Parathyroid adenoma (tissue), 2 donors: ENCODE results near the gene CDC7.

Experiments
- H2AFZ ChIP-seq: fragments of 300-600 bp; sonication (generic); one replicate; pipeline ENCODE4 v1.7.0; 2017; ENCODE audit warnings: antibody characterized with exemption, mild to moderate bottlenecking
- H3K27ac ChIP-seq: fragments of 300-600 bp; sonication (generic); one replicate; pipeline ENCODE4 v1.7.0; 2017
- H3K27me3 ChIP-seq: fragments of 300-600 bp; sonication (generic); one replicate; pipeline ENCODE4 v1.7.0; 2017; ENCODE audit warnings: low read length; ENCODE audit not compliant: control insufficient read depth, insufficient read depth
- H3K36me3 ChIP-seq: fragments of 300-600 bp; sonication (generic); one replicate; pipeline ENCODE4 v1.7.0; 2017; ENCODE audit warnings: low read length; ENCODE audit not compliant: control insufficient read depth, insufficient read depth
- H3K4me1 ChIP-seq: fragments of 300-600 bp; sonication (generic); one replicate; pipeline ENCODE4 v1.7.0; 2017; ENCODE audit warnings: control low read depth
- H3K4me2 ChIP-seq: fragments of 300-600 bp; sonication (generic); one replicate; pipeline ENCODE4 v1.7.0; 2017; ENCODE audit warnings: low read length
- H3K4me3 ChIP-seq: fragments of 300-600 bp; sonication (generic); one replicate; pipeline ENCODE4 v1.7.0; 2017; ENCODE audit warnings: low read depth, low read length
- H3K79me2 ChIP-seq: fragments of 300-600 bp; sonication (generic); one replicate; pipeline ENCODE4 v1.7.0; 2017; ENCODE audit warnings: control low read depth
- H3K9ac ChIP-seq: fragments of 300-600 bp; sonication (generic); one replicate; pipeline ENCODE4 v1.7.0; 2017; ENCODE audit warnings: mild to moderate bottlenecking
- H3K9me3 ChIP-seq: fragments of 300-600 bp; sonication (generic); one replicate; pipeline ENCODE4 v1.7.0; 2017; ENCODE audit warnings: low read length; ENCODE audit not compliant: control insufficient read depth
- TF ChIP-seq, protein P1 (sequence below): fragments of 300-600 bp; sonication (generic); IDR thresholded peaks from one replicate; pipeline ENCODE4 v1.7.0; 2017; ENCODE audit warnings: antibody characterized with exemption, mild to moderate bottlenecking
- donor health status: primary hyperparathyroidism.

The CDC7 gene

DNA sequence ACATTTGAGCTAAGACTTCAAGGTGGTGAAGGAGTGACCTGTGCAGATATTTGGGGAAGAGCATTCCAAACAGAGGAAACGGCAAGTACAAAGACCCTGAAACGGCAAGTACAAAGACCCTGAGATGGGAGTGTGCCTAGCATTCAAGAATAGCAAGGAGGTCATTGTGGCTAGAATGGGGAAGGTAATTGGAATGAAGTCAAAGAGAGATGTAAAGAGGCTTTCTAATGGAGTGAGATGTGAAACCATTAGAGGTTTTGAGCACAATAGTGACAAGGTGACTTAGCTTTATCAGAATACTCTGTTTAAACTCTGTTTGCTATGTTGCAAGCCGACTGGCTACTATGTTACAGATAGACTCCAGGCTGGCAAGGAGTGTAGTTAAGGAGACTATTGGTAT lies 4.4 kb downstream of the CDC7 start:
- TF ChIP-seq, protein P1, sequence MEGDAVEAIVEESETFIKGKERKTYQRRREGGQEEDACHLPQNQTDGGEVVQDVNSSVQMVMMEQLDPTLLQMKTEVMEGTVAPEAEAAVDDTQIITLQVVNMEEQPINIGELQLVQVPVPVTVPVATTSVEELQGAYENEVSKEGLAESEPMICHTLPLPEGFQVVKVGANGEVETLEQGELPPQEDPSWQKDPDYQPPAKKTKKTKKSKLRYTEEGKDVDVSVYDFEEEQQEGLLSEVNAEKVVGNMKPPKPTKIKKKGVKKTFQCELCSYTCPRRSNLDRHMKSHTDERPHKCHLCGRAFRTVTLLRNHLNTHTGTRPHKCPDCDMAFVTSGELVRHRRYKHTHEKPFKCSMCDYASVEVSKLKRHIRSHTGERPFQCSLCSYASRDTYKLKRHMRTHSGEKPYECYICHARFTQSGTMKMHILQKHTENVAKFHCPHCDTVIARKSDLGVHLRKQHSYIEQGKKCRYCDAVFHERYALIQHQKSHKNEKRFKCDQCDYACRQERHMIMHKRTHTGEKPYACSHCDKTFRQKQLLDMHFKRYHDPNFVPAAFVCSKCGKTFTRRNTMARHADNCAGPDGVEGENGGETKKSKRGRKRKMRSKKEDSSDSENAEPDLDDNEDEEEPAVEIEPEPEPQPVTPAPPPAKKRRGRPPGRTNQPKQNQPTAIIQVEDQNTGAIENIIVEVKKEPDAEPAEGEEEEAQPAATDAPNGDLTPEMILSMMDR = no peak
- no peak overlapping the region for H3K27ac ChIP-seq
- no peak overlapping the region for H3K9ac ChIP-seq
- H2AFZ ChIP-seq = no peak overlapping the region
- no peaks in the 10 kb centered on the region for H3K9me3 ChIP-seq
- H3K4me2 ChIP-seq = no peak overlapping the region
- H3K79me2 ChIP-seq = no peaks in the 10 kb centered on the region
- H3K4me1 ChIP-seq = no peaks in the 10 kb centered on the region
- no peak overlapping the region for H3K4me3 ChIP-seq
- H3K27me3 ChIP-seq = no peaks in the 10 kb centered on the region
- H3K36me3 ChIP-seq = no peaks in the 10 kb centered on the region

DNA sequence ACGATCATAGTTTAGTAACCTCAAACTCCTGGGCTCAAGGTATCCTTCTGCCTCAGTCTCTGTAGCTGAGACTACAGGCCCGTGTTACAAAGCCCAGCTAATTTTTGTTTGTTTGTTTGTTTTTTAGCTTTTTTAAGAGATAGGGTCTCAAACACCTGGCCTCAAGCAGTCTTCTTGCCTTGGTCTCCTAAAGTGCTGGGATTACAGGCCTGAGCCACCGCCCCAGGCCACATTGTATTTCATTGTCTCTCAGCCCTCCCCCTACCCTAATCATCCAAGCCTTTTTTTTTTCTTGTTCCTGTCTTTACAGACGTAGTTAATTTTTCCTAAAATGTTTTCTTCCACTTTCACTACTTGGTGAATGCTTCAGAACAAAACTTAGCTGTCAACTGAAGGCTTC lies 5.4 kb downstream of the CDC7 start:
- Histone ChIP-seq H3K36me3 (no peaks in the 10 kb centered on the region), H3K9me3 (no peaks in the 10 kb centered on the region), H2AFZ (no peak overlapping the region), H3K27ac (no peak overlapping the region), H3K27me3 (no peaks in the 10 kb centered on the region), H3K9ac (no peak overlapping the region), H3K4me1 (no peaks in the 10 kb centered on the region), H3K79me2 (no peaks in the 10 kb centered on the region), H3K4me2 (no peak overlapping the region), H3K4me3 (no peak overlapping the region)
- TF ChIP-seq, protein P1 = no peak

DNA sequence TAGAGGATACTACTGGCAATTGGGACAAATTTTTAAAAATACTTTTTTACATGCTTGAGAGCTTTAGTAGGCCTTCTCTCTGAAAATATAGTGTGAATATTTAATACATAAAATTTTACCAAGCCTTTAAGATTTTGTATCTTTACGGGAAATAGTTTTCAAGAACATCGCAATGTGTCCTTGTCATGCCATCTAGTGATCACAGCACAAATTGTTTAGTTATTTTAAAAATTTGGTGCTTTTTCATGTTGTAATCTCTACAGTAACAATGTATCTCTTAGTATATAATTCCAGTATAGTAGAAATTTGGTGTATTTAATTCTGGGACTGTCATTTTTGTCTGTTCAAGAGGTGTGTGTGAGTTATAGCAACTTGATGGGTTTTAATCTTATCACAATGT lies 6.7 kb downstream of the CDC7 start:
- no peaks in the 10 kb centered on the region for H3K27me3 ChIP-seq
- H3K9me3 ChIP-seq = no peaks in the 10 kb centered on the region
- no peaks in the 10 kb centered on the region for H3K36me3 ChIP-seq
- H3K9ac ChIP-seq = no peak overlapping the region
- H3K79me2 ChIP-seq = no peaks in the 10 kb centered on the region
- H3K4me3 ChIP-seq = no peak overlapping the region
- H3K27ac ChIP-seq = no peak overlapping the region
- no peak overlapping the region for H3K4me2 ChIP-seq
- no peaks in the 10 kb centered on the region for H3K4me1 ChIP-seq
- no peak overlapping the region for H2AFZ ChIP-seq
- TF ChIP-seq, protein P1 = no peak

DNA sequence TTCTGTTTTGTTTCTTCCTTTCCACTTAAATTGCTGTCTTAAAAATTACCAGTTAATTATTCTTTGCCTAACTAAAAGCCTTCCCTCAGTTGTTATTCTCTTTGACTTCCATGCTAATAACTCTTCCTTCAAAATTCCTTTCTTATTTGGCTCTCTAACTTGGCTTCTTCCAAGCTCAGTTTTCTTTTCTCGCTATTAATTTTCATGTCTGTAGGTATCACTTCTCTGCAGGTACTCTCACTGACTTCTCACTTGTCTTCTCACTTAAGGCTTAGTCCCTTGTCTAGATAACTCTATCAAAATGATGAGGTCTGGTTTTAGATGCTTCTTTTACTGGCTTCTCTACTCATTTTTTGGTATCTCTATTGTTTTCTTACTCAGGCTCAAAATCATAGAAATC lies 10.1 kb downstream of the CDC7 start:
- TF ChIP-seq, protein P1 = no peak
- Histone ChIP-seq H3K4me1 (no peaks in the 10 kb centered on the region), H3K9me3 (no peaks in the 10 kb centered on the region), H3K36me3 (no peaks in the 10 kb centered on the region), H3K4me2 (no peak overlapping the region), H3K27ac (no peak overlapping the region), H3K9ac (no peak overlapping the region), H3K79me2 (no peaks in the 10 kb centered on the region), H3K4me3 (no peak overlapping the region), H3K27me3 (no peaks in the 10 kb centered on the region), H2AFZ (no peak overlapping the region)

DNA sequence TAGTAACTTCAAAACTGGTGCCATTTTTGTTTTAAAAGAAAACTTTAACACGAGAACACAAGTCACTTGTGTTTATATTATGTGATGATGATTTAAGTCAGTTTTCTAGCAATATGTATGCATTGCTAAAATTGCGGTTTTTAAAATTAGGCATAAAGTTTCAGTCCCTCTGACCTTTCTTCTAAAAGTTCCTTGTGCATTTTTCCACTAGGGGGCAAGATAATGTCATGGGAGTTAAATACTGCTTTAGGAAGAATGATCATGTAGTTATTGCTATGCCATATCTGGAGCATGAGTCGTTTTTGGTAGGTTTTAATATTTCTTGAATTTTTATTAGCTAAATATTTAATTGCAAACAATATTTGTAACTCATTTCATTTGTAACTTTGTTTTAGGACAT lies 10.7 kb downstream of the CDC7 start:
- Histone ChIP-seq H3K9me3 (no peaks in the 10 kb centered on the region), H3K79me2 (no peaks in the 10 kb centered on the region), H3K4me1 (no peaks in the 10 kb centered on the region), H2AFZ (no peak overlapping the region), H3K27me3 (no peaks in the 10 kb centered on the region), H3K27ac (no peak overlapping the region), H3K4me2 (no peak overlapping the region), H3K4me3 (no peak overlapping the region), H3K36me3 (no peaks in the 10 kb centered on the region), H3K9ac (no peak overlapping the region)
- TF ChIP-seq, protein P1 = peak; percentile 38
